NCI-H2171 treated with DMSO at 0.1 percent for 48 hours (cell line): ENCODE results near the gene CD59.
"Not testable (repeated sequence)": the region's sequence is repeated elsewhere in the genome, so short reads cannot be mapped to it uniquely, and the experiment has no call there.

Experiments
- DNase-seq: peaks from one replicate; lab custom pipeline; 2025; lab: John Stamatoyannopoulos, UW

Gene CD59

GRCh38 chr11:33692541-33692940, 43.7 kb downstream of the CD59 start:
- DNase-seq, result no peak

GRCh38 chr11:33692013-33692504, 44.2 kb downstream of the CD59 start:
- no peak for DNase-seq

- peak; percentile 48 for DNase-seq
These were observed 45.0 kb downstream of the CD59 start for GRCh38 chr11:33691066-33691864.

GRCh38 chr11:33690290-33691065, 45.7 kb downstream of the CD59 start:
- DNase-seq, result no peak

GRCh38 chr11:33689501-33689900, 46.7 kb downstream of the CD59 start:
- no peak for DNase-seq

- no peak for DNase-seq
These were observed 47.1 kb downstream of the CD59 start for GRCh38 chr11:33689085-33689484.

- peak; percentile 90 for DNase-seq
These were observed 48.3 kb downstream of the CD59 start for GRCh38 chr11:33687733-33688479.

GRCh38 chr11:33685082-33685481, 51.1 kb downstream of the CD59 start:
- no peak for DNase-seq

- no peak for DNase-seq
These were observed 52.1 kb downstream of the CD59 start for GRCh38 chr11:33684003-33684706.

GRCh38 chr11:33682446-33682845, 53.8 kb downstream of the CD59 start:
- peak; percentile 28 for DNase-seq

GRCh38 chr11:33682019-33682418, 54.2 kb downstream of the CD59 start:
- no peak for DNase-seq

GRCh38 chr11:33678616-33679015, 57.6 kb downstream of the CD59 start:
- DNase-seq, result not testable (repeated sequence)

- no peak for DNase-seq
These were observed 62.0 kb downstream of the CD59 start for GRCh38 chr11:33674035-33674814.

GRCh38 chr11:33672273-33672672, 64.0 kb downstream of the CD59 start:
- no peak for DNase-seq

- DNase-seq, result no peak
These were observed 65.8 kb downstream of the CD59 start for GRCh38 chr11:33670250-33671011.

- DNase-seq, result no peak
These were observed 66.5 kb downstream of the CD59 start for GRCh38 chr11:33669598-33670249.

- DNase-seq, result no peak
These were observed 67.1 kb downstream of the CD59 start for GRCh38 chr11:33668951-33669596.

GRCh38 chr11:33668468-33668825, 67.8 kb downstream of the CD59 start:
- peak; percentile 99 for DNase-seq

- DNase-seq, result no peak
These were observed 68.3 kb downstream of the CD59 start for GRCh38 chr11:33667819-33668467.
